ENCODE measurements around the gene SPATA24. TPM values are rescaled to one million over a fixed set of nuclear protein-coding genes. Genes with fewer than 3 reads are reported as not detected.

The SPATA24 gene
- total RNA-seq, 6 experiments from 2014 or later, result 4.0 to 6.9 (median 5.2) TPM

DNA sequence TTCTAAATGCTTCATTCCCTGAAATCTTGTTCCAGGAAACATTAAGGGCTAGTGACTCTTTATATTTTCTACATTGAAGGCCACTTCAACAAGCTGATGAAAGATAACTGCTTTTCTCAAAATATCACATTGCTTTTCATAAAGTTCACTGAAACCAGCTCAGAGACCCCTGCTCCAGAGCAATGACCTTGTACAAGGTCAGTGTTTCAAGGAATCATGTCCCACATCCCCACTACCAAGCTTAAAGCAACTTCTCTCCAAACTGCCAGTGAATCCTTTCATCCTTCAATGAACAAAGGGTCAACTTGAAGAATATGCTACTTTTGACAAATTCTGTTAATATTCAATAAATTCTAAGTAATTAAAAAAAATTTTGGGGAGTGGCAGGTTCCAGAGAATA lies 12.0 kb upstream of the SPATA24 start:
- peaks cover 19% of the 10 kb centered on the region for H3K4me1 Mint-ChIP-seq (ENCODE audit: low read depth)
- H3K9me3 Mint-ChIP-seq, result no peaks in the 10 kb centered on the region
- no peak overlapping the region for H3K4me3 Mint-ChIP-seq
- TF ChIP-seq, protein P1, sequence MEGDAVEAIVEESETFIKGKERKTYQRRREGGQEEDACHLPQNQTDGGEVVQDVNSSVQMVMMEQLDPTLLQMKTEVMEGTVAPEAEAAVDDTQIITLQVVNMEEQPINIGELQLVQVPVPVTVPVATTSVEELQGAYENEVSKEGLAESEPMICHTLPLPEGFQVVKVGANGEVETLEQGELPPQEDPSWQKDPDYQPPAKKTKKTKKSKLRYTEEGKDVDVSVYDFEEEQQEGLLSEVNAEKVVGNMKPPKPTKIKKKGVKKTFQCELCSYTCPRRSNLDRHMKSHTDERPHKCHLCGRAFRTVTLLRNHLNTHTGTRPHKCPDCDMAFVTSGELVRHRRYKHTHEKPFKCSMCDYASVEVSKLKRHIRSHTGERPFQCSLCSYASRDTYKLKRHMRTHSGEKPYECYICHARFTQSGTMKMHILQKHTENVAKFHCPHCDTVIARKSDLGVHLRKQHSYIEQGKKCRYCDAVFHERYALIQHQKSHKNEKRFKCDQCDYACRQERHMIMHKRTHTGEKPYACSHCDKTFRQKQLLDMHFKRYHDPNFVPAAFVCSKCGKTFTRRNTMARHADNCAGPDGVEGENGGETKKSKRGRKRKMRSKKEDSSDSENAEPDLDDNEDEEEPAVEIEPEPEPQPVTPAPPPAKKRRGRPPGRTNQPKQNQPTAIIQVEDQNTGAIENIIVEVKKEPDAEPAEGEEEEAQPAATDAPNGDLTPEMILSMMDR (IDR thresholded peaks at IDR 0.05), result no peak
- peaks cover 10% of the 10 kb centered on the region; the same call in 1 of the 2 replicates for H3K36me3 Mint-ChIP-seq (ENCODE audit: low read depth)
- no peaks in the 10 kb centered on the region; the same call in 1 of the 2 replicates for H3K27me3 Mint-ChIP-seq (ENCODE audit: insufficient read depth)
- DNase-seq, result no peak
- no peak overlapping the region for H3K27ac Mint-ChIP-seq

DNA sequence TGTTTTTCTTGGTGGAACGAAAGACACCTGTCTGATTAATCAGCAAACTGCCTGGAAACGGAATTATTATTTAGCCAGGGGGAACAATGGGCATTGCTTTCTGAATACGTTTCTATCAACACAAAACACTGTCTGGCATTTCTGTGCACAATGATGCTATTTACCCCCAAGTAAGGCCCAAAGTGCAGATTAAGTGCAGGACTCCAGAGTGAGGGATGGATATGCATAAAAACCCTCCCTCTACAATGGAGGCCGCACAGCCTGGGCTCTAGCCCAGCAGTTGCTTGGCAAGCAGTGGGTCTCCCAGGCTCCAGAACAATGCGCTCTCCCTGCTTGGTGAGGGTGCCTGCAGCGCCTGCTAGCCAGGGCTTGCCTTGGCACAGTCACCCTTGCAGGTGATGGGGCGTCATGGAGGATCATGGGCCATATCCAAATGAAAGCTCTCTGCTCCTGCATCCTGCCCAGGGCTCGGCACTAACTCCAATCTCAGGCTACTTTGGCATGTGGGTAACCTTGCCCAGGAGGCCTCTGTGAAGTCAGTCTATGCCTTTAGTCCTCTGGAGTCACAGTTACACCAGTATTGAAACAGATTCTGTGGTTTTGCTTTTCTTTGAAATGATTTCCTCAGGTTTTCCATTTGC lies 11.5 kb upstream of the SPATA24 start:
- no peak overlapping the region for H3K4me3 Mint-ChIP-seq
- peaks cover 10% of the 10 kb centered on the region; the same call in 1 of the 2 replicates for H3K36me3 Mint-ChIP-seq (ENCODE audit: low read depth)

DNA sequence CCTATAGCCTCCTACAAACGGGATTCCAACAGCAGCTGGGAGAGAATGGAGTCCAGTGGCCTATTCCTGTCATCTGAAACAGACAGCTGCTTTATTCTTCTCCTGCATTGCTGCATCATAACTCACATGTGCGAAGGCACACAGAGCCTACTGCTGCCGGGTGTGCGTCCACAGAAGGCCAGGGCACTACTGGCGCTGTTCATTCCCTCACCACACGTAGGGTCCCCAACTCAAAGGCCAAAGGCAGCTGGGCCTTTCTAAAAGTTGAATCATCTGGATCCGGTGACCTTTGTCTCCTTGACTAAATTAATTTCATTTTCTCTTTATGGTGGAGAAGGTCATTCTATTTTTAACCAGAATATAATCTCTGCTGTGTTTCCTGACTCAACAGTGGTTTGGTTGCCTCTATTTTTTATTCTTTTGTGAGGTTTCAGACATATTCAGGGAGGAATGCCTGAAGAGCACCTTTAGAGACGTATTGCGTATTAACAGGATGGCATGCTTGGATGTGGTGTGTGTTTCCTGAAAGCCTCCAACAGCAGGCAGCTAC lies 10.8 kb upstream of the SPATA24 start:
- Mint-ChIP-seq H3K36me3 (ENCODE audit: low read depth) (peaks cover 10% of the 10 kb centered on the region; the same call in 1 of the 2 replicates), H3K27me3 (ENCODE audit: insufficient read depth) (no peaks in the 10 kb centered on the region), H3K27ac (no peak overlapping the region), H3K4me1 (ENCODE audit: low read depth) (peaks cover 31% of the 10 kb centered on the region), H3K4me3 (no peak overlapping the region), H3K9me3 (no peaks in the 10 kb centered on the region)
- DNase-seq, result no peak
- TF ChIP-seq, protein P1 (IDR thresholded peaks at IDR 0.05), result no peak

More for the DNA sequence above, 11.5 kb upstream of the SPATA24 start:
- TF ChIP-seq, protein P1 (IDR thresholded peaks at IDR 0.05), result no peak
- H3K4me1 Mint-ChIP-seq (ENCODE audit: low read depth), result peaks cover 24% of the 10 kb centered on the region
- no peak for DNase-seq
- no peaks in the 10 kb centered on the region for H3K9me3 Mint-ChIP-seq
- H3K27me3 Mint-ChIP-seq (ENCODE audit: insufficient read depth), result no peaks in the 10 kb centered on the region
- no peak overlapping the region for H3K27ac Mint-ChIP-seq

DNA sequence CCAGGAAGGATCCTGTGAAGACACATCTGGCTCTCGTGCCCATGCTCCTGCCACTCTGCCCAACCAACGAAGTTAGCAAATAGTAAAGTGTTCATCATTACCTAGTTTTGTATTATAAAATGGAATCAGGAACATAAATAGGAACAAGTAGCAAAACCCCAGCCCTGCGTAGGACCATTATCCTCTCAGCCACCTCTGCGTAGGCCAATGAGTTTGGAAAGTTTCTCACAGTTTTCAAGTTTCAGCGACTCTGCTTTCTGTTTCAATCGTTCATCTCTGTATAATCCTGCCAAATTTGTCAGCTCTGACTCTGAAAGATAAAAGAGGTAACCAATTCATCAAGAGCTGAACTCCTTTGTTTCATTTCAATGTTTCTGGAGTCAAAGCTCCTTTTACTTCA lies 10.1 kb upstream of the SPATA24 start:
- no peak overlapping the region for H3K27ac Mint-ChIP-seq
- no peaks in the 10 kb centered on the region for H3K27me3 Mint-ChIP-seq (ENCODE audit: insufficient read depth)
- peaks cover 10% of the 10 kb centered on the region; the same call in 1 of the 2 replicates for H3K36me3 Mint-ChIP-seq (ENCODE audit: low read depth)
- no peak overlapping the region for H3K4me3 Mint-ChIP-seq
- TF ChIP-seq, protein P1 (IDR thresholded peaks at IDR 0.05), result no peak
- no peak for DNase-seq
- peaks cover 32% of the 10 kb centered on the region for H3K4me1 Mint-ChIP-seq (ENCODE audit: low read depth)
- no peaks in the 10 kb centered on the region for H3K9me3 Mint-ChIP-seq

DNA sequence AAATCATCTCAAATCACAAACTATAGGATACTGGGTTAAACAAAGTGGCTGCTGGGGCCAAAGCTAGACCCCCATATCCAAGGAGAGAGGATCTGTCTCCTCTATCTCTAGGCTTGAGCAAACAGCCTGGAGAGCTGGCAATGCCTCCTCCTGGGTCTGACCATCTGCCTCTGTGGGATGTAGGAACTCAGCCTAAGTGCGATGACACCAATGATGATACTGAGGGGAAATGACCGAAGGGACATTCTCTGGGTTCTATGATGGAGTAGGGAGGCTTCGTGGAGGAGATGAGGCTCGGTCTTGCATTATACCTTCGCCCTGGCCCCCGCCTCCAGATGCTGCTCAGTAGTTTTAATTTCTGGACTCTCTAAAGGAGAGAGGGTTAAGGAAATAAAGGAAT lies 9.3 kb upstream of the SPATA24 start:
- TF ChIP-seq, protein P1 (IDR thresholded peaks at IDR 0.05), result no peak
- peaks cover 24% of the 10 kb centered on the region for H3K4me1 Mint-ChIP-seq (ENCODE audit: low read depth)
- H3K36me3 Mint-ChIP-seq (ENCODE audit: low read depth), result peaks cover 5% of the 10 kb centered on the region; the same call in 1 of the 2 replicates
- no peaks in the 10 kb centered on the region for H3K9me3 Mint-ChIP-seq
- no peak overlapping the region for H3K4me3 Mint-ChIP-seq
- H3K27ac Mint-ChIP-seq, result no peak overlapping the region
- H3K27me3 Mint-ChIP-seq (ENCODE audit: insufficient read depth), result no peaks in the 10 kb centered on the region
- no peak for DNase-seq
